SK-N-SH treated with all-trans-retinoic acid at 6 μM for 48 hours (cell line): Measurements from ENCODE around the gene TIMM21.

ENCODE experiments used
- ZFP3 ChIP-seq: fragments of 250-450 bp; sonication (Bioruptor Pico); IDR thresholded peaks from 2 replicates; pipeline ENCODE4 v1.5.0; 2020; ENCODE audit warnings: mild to moderate bottlenecking, moderate library complexity
- ZFP30 ChIP-seq: fragments of 450-650 bp; formaldehyde crosslinking; IDR thresholded peaks from 2 replicates; pipeline ENCODE4 v1.5.0; 2022; ENCODE audit warnings: mild to moderate bottlenecking, moderate library complexity
- ZNF8 ChIP-seq: fragments of 450-650 bp; formaldehyde crosslinking; IDR thresholded peaks from 2 replicates; pipeline ENCODE4 v1.5.0; 2020; ENCODE audit warnings: mild to moderate bottlenecking, moderate library complexity
- TF ChIP-seq, protein P1 (sequence below): fragments of 250-450 bp; sonication (Bioruptor Pico); IDR thresholded peaks from 2 replicates; pipeline ENCODE4 v1.8.0; 2020; ENCODE audit warnings: mild to moderate bottlenecking, moderate library complexity, borderline replicate concordance

DNA sequence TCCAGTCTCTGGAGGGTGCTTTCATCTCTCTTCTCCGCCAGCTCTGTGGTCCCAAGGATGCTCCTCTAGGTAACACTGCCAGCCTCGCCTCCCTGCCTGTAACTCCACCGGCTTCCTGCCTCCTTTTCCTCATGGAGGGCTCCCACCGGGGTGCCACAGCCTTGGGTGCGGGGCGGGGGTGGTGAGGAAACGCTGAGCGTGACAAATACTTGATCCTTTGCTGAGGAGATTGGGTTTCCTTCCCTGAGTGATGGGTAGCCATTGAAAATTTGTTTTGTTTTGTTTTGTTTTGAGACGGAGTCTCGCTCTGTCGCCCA is 25.1 kb downstream of the TIMM21 start:
- TF ChIP-seq, protein P1, sequence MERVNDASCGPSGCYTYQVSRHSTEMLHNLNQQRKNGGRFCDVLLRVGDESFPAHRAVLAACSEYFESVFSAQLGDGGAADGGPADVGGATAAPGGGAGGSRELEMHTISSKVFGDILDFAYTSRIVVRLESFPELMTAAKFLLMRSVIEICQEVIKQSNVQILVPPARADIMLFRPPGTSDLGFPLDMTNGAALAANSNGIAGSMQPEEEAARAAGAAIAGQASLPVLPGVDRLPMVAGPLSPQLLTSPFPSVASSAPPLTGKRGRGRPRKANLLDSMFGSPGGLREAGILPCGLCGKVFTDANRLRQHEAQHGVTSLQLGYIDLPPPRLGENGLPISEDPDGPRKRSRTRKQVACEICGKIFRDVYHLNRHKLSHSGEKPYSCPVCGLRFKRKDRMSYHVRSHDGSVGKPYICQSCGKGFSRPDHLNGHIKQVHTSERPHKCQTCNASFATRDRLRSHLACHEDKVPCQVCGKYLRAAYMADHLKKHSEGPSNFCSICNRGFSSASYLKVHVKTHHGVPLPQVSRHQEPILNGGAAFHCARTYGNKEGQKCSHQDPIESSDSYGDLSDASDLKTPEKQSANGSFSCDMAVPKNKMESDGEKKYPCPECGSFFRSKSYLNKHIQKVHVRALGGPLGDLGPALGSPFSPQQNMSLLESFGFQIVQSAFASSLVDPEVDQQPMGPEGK (CRISPR knock-in tag) = no peak
- TF ChIP-seq ZFP30 (CRISPR knock-in tag) = no peak
- no peak for TF ChIP-seq ZFP3 (CRISPR knock-in tag)
- no peak for TF ChIP-seq ZNF8
